ENCODE results near the gene ATF7IP.

DNA sequence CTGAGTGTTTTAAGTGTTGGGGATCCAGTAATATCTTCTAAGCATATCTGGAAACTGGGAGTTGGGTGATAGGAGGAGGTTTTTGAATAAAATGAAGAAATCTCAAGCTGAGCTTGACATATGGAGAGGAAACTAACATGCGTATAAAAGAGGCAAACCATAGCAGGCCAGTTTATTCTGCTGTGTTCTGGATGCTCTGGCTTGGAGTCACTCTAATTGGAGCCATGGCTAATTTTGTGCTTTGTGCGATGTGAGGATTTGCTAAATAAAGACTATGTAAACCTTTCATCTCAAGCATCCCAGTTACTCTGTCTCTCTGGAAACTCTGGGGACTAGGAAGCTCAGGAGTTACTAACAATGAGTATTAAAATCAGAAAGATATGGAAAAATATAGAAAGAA, 66.5 kb downstream of the ATF7IP start:
- TF ChIP-seq, protein P1, sequence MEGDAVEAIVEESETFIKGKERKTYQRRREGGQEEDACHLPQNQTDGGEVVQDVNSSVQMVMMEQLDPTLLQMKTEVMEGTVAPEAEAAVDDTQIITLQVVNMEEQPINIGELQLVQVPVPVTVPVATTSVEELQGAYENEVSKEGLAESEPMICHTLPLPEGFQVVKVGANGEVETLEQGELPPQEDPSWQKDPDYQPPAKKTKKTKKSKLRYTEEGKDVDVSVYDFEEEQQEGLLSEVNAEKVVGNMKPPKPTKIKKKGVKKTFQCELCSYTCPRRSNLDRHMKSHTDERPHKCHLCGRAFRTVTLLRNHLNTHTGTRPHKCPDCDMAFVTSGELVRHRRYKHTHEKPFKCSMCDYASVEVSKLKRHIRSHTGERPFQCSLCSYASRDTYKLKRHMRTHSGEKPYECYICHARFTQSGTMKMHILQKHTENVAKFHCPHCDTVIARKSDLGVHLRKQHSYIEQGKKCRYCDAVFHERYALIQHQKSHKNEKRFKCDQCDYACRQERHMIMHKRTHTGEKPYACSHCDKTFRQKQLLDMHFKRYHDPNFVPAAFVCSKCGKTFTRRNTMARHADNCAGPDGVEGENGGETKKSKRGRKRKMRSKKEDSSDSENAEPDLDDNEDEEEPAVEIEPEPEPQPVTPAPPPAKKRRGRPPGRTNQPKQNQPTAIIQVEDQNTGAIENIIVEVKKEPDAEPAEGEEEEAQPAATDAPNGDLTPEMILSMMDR (IDR thresholded peaks at IDR 0.05), result no peak
- TF ChIP-seq POLR2A (IDR thresholded peaks at IDR 0.05) (no peak), EP300 (IDR thresholded peaks at IDR 0.05) (no peak), POLR2AphosphoS5 (IDR thresholded peaks at IDR 0.05) (no peak)

All from upper lobe of left lung (tissue), 4 donors.